COLO668 (cell line): ENCODE data around the gene VASH2.
A peak's percentile ranks its signal among the peaks of the same experiment; 100 is the strongest.

Experiments
- DNase-seq: peaks from one replicate; lab custom pipeline; 2025; ENCODE audit not compliant: unreplicated experiment; lab: John Stamatoyannopoulos, UW

VASH2 gene

GRCh38 chr1:212928323-212929291 is 21.7 kb upstream of the VASH2 start:
- DNase-seq: no peak

- DNase-seq: no peak
Observed at GRCh38 chr1:212930986-212931678, 19.2 kb upstream of the VASH2 start.

GRCh38 chr1:212933815-212934471 is 16.4 kb upstream of the VASH2 start:
- DNase-seq: no peak

- DNase-seq: no peak
Observed at GRCh38 chr1:212935387-212935981, 14.9 kb upstream of the VASH2 start.

- DNase-seq: no peak
Observed at GRCh38 chr1:212937034-212937433, 13.3 kb upstream of the VASH2 start.

- no peak for DNase-seq
Observed at GRCh38 chr1:212938846-212939245, 11.5 kb upstream of the VASH2 start.

GRCh38 chr1:212941452-212941851 is 8.9 kb upstream of the VASH2 start:
- DNase-seq: no peak

- DNase-seq: no peak
Observed at GRCh38 chr1:212942679-212943392, 7.5 kb upstream of the VASH2 start.

- no peak for DNase-seq
Observed at GRCh38 chr1:212943393-212943710, 7.0 kb upstream of the VASH2 start.

- DNase-seq: no peak
Observed at GRCh38 chr1:212944229-212944901, 6.0 kb upstream of the VASH2 start.

GRCh38 chr1:212945056-212945455 is 5.3 kb upstream of the VASH2 start:
- no peak for DNase-seq

- no peak for DNase-seq
Observed at GRCh38 chr1:212945463-212946160, 4.7 kb upstream of the VASH2 start.

- DNase-seq: no peak
Observed at GRCh38 chr1:212946872-212947271, 3.5 kb upstream of the VASH2 start.

- DNase-seq: no peak
Observed at GRCh38 chr1:212949771-212950170, 570 bp upstream of the VASH2 start.

GRCh38 chr1:212951126-212951946 is 995 bp downstream of the VASH2 start:
- DNase-seq: peak; percentile 21

GRCh38 chr1:212951947-212952640 is 1.8 kb downstream of the VASH2 start:
- no peak for DNase-seq

- no peak for DNase-seq
Observed at GRCh38 chr1:212952641-212952976, 2.3 kb downstream of the VASH2 start.

- no peak for DNase-seq
Observed at GRCh38 chr1:212953321-212953720, 3.0 kb downstream of the VASH2 start.
